Ovary (tissue), 3 donors: ENCODE results near the gene SH3GLB2.

Experiments
- CTCF ChIP-seq, 3 donors: fragments of 450-650 bp in 2 of 3; fragments of 200-600 bp in 1 of 3; IDR thresholded peaks; one replicate each; pipeline versions ENCODE4 v1.5.1 to v1.8.0; 2016 to 2022; ENCODE audit warnings: antibody characterized with exemption in 3 of 3, mild to moderate bottlenecking in 1 of 3
- EP300 ChIP-seq: sonication (generic); formaldehyde crosslinking; IDR thresholded peaks from one replicate; pipeline ENCODE4 v1.6.1; 2017; ENCODE audit warnings: antibody characterized with exemption
- POLR2A ChIP-seq: fragments of 450-650 bp; IDR thresholded peaks from one replicate; pipeline ENCODE4 v1.6.1; 2017; ENCODE audit warnings: antibody characterized with exemption, mild to moderate bottlenecking, moderate library complexity
- donor health status: DM: no; HTN: no; CAD: no.

- no peak for TF ChIP-seq CTCF (IDR thresholded peaks at IDR 0.05)
- TF ChIP-seq POLR2A, result no peak
- TF ChIP-seq EP300, result no peak
These were observed 877 bp downstream of the SH3GLB2 start for GRCh38 chr9:129027224-129027684.
